Measurements from ENCODE around the gene MERTK. TPM values are rescaled to one million over a fixed set of nuclear protein-coding genes. Genes with fewer than 3 reads are reported as not detected.
A peak's percentile ranks its signal among the peaks of the same experiment; 100 is the strongest.
"Not testable (repeated sequence)": the region's sequence is repeated elsewhere in the genome, so short reads cannot be mapped to it uniquely, and the experiment has no call there.

The MERTK gene
- total RNA-seq, result 10 to 100 TPM; 29.4 to 63.0 (median 48.6) TPM

- no peak for TF ChIP-seq CTCF (IDR thresholded peaks at IDR 0.05)
- DNase-seq (ENCODE audit: low spot score) (peak; percentile 40), ATAC-seq (ENCODE audit: low FRiP score) (peak; percentile 90)
These were observed at the start of gene MERTK for GRCh38 chr2:111897924-111898702. Gene MERTK, plus strand, starts transcription at chr2:111898607. Its CDS starts 129 bp downstream, at chr2:111898736.

- DNase-seq (ENCODE audit: low spot score); ATAC-seq (ENCODE audit: low FRiP score): not testable (repeated sequence)
These were observed 47.8 kb upstream of the MERTK start for GRCh38 chr2:111850646-111851045.

DNA sequence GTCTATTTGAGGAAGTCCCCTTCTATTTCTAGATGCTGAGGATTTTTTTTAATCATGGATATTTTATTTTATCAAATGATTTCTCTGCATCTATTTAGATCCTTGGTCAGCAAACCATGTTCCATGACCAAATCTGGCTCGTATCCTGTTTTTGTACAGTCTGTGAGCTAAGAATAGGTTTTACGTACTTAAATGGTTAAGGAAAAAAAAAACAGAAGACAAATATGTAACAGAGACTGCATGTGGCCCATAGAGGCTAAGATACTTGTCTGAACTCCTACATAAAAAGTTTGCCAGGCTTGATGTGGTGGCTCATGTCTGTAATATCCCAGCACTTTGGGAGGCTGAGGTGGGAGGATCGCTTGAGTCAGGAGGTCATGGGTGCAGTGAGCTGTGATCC lies 45.9 kb upstream of the MERTK start:
- DNase-seq (ENCODE audit: low spot score); ATAC-seq (ENCODE audit: low FRiP score): not testable (repeated sequence)

- ATAC-seq (ENCODE audit: low FRiP score); DNase-seq (ENCODE audit: low spot score): not testable (repeated sequence)
These were observed 38.4 kb upstream of the MERTK start for GRCh38 chr2:111860005-111860404.

GRCh38 chr2:111865124-111865523 lies 33.3 kb upstream of the MERTK start:
- ATAC-seq (ENCODE audit: low FRiP score); DNase-seq (ENCODE audit: low spot score): not testable (repeated sequence)

- DNase-seq (ENCODE audit: low spot score); ATAC-seq (ENCODE audit: low FRiP score): not testable (repeated sequence)
These were observed 25.6 kb upstream of the MERTK start for GRCh38 chr2:111872806-111873205.

DNA sequence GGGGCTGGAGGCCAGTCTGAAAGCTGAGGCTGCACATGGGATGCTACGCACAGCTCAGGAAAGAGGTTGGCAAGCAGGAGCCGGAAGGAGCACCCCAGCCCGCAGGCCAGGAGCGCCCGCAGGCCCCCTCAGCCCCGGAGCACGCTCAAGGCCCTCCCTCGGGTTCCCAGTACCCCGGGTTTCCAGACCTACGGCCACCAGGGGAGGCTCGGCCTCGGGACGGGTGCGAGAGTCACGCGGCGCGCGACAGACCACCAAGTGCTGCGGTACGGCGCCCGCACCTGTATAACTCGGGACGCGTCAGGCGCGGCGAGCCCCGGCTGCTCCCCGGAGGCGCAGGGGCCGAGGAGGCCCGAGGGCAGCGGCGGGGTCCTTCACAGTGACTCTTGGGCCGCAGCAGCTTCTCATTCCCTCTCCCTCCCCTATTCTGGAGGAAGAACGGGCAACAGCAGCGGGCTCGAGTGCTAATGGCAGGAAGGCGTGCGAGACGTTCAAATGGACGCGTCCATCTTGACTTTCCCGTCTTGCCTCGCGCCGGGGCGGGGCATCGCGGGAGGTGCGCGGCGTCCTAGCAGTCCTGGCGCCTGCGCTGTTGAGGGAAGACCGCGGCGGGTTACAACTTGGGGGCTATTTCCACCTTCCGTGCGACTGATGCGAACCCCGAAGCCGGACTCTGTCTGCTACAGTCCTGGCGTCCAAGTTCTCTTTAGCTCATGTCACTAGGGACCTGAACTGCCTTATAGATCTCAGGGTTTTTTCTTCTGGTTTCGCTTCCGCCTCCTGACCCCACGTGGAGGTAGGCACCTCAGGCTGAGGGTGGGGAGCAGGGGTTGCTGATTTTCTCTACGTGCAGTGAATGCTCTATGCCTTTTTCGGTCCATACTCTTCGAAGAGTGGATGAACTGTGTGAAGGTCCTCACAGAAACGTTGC lies 14.5 kb upstream of the MERTK start, which contains the start of gene ANAPC1:
Gene ANAPC1 (minus strand): TSS at position 533 of the 931 bp plus-strand sequence. CDS start 3,368 bp downstream, outside the sequence.
- peak; percentile 96 for ATAC-seq (ENCODE audit: low FRiP score)
- DNase-seq (ENCODE audit: low spot score), result peak; percentile 48
- TF ChIP-seq CTCF (IDR thresholded peaks at IDR 0.05), result no peak

DNA sequence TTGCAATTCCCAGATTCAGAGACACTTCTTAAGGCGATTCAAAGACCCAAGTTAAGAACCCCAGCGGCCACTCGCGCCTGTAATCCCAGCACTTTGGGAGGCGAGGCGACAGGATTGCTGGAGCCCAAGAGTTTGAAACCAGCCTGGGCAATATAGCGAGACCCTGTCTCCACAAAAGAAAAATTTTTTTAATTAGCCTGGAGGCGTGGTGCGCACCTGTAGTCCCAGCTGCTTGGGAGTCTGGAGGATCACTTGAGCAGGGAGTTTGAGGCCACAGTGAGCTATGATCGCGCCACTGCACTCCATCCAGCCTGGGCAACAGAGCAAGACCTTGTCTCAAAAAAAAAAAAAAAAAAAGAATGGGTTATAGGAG lies 13.8 kb upstream of the MERTK start:
- no peak for TF ChIP-seq CTCF (IDR thresholded peaks at IDR 0.05)
- DNase-seq (ENCODE audit: low spot score) (no peak), ATAC-seq (ENCODE audit: low FRiP score) (no peak)

- no peak for DNase-seq (ENCODE audit: low spot score)
- ATAC-seq (ENCODE audit: low FRiP score), result no peak
- TF ChIP-seq CTCF (IDR thresholded peaks at IDR 0.05), result no peak
These were observed 2.4 kb upstream of the MERTK start for GRCh38 chr2:111896024-111896423.
